Neutrophil (primary cell): ENCODE measurements around the gene DNTT.
"Not testable (repeated sequence)": the region's sequence is repeated elsewhere in the genome, so short reads cannot be mapped to it uniquely, and the experiment has no call there.

Source experiments
- H3K27ac ChIP-seq: fragments of 200-600 bp; sonication (generic); 2 replicates; pipeline ENCODE4 v1.5.1; 2016; ENCODE audit warnings: mild to moderate bottlenecking, moderate library complexity
- H3K27me3 ChIP-seq: fragments of 200-600 bp; sonication (generic); 2 replicates; pipeline ENCODE4 v1.6.0; 2016; ENCODE audit warnings: mild to moderate bottlenecking
- H3K36me3 ChIP-seq: fragments of 200-600 bp; sonication (generic); 2 replicates; pipeline ENCODE4 v1.5.1; 2017
- H3K4me1 ChIP-seq, 2 experiments: fragments of 200-600 bp in 1 of 2; sonication (generic) in 1 of 2; 1 replicate in 1 of 2; 2 replicates in 1 of 2; pipeline versions ENCODE4 v1.5.1 to v1.6.1; 2013 to 2016; ENCODE audit warnings: low read depth in 1 of 2, low read length in 1 of 2, mild to moderate bottlenecking in 1 of 2, moderate library complexity in 1 of 2; ENCODE audit not compliant: control insufficient read depth in 1 of 2, insufficient read depth in 1 of 2
- H3K4me3 ChIP-seq, 2 experiments: fragments of 200-600 bp in 1 of 2; sonication (generic) in 1 of 2; 1 replicate in 1 of 2; 2 replicates in 1 of 2; pipeline ENCODE4 v1.5.1; 2013 to 2016; ENCODE audit warnings: low read depth in 1 of 2, low read length in 1 of 2, mild to moderate bottlenecking in 1 of 2, moderate library complexity in 1 of 2
- H3K9me3 ChIP-seq: fragments of 200-600 bp; sonication (generic); 2 replicates; pipeline ENCODE4 v1.5.1; 2016
- TF ChIP-seq, protein P1 (sequence below): fragments of 200-600 bp; sonication (generic); IDR thresholded peaks from 2 replicates; pipeline ENCODE4 v1.5.1; 2016; ENCODE audit warnings: antibody characterized with exemption

DNTT gene

GRCh38 chr10:96306516-96306915 lies 2.3 kb downstream of the DNTT start:
- H3K9me3 ChIP-seq: no peaks in the 10 kb centered on the region
- H3K4me3 ChIP-seq: no peak overlapping the region
- H3K36me3 ChIP-seq: no peaks in the 10 kb centered on the region
- H3K27ac ChIP-seq: no peak overlapping the region
- TF ChIP-seq, protein P1, sequence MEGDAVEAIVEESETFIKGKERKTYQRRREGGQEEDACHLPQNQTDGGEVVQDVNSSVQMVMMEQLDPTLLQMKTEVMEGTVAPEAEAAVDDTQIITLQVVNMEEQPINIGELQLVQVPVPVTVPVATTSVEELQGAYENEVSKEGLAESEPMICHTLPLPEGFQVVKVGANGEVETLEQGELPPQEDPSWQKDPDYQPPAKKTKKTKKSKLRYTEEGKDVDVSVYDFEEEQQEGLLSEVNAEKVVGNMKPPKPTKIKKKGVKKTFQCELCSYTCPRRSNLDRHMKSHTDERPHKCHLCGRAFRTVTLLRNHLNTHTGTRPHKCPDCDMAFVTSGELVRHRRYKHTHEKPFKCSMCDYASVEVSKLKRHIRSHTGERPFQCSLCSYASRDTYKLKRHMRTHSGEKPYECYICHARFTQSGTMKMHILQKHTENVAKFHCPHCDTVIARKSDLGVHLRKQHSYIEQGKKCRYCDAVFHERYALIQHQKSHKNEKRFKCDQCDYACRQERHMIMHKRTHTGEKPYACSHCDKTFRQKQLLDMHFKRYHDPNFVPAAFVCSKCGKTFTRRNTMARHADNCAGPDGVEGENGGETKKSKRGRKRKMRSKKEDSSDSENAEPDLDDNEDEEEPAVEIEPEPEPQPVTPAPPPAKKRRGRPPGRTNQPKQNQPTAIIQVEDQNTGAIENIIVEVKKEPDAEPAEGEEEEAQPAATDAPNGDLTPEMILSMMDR: no peak
- H3K27me3 ChIP-seq: no peaks in the 10 kb centered on the region
- H3K4me1 ChIP-seq: peaks cover 0 to 12% of the 10 kb centered on the region in 2 experiments

GRCh38 chr10:96308854-96309253 lies 4.6 kb downstream of the DNTT start:
- H3K27me3 ChIP-seq, H3K27ac ChIP-seq, H3K4me3 ChIP-seq, H3K36me3 ChIP-seq, H3K9me3 ChIP-seq: not testable (repeated sequence)
- peaks cover 0 to 12% of the 10 kb centered on the region in 2 experiments for H3K4me1 ChIP-seq

DNA sequence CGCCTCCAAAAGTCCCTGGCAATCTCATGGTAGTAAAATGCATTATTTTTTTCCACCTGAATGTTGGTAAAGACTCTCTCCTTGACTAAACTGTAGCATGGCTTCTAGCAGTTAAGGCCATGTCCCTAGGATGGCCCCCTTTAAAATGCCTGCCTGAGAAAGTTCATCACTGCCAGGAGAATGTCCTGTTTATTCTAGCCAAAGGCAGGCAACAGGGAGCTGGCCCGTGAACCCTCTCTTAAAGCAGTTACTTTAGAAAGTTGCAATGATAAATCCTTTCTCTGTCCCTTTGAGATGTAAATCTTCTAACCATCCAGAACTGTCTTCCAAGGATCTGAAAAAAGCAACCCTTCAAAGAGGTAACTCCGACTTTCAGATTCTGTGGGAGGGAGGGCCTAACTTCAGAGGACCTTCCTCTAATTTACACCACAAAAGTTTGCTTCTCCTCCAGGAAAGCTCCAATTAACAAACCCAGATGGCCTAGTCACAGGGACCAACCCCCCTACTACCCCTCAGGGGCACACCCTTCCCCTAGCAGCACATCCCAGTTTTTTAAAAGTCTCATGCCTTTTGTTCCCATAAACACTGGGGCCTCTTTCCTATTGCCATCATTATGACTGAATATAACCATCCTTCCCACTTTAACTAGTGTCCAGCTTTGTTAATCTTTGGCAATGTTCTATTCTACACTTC lies 5.5 kb downstream of the DNTT start:
- no peaks in the 10 kb centered on the region for H3K27me3 ChIP-seq
- no peak overlapping the region for H3K27ac ChIP-seq
- H3K4me3 ChIP-seq: no peak overlapping the region
- TF ChIP-seq, protein P1: no peak
- no peaks in the 10 kb centered on the region for H3K9me3 ChIP-seq
- peaks cover 0 to 12% of the 10 kb centered on the region in 2 experiments for H3K4me1 ChIP-seq
- no peaks in the 10 kb centered on the region for H3K36me3 ChIP-seq

- TF ChIP-seq, protein P1: no peak
- no peak overlapping the region for H3K27ac ChIP-seq
- H3K9me3 ChIP-seq: no peaks in the 10 kb centered on the region
- no peaks in the 10 kb centered on the region for H3K27me3 ChIP-seq
- peaks cover 0 to 12% of the 10 kb centered on the region in 2 experiments for H3K4me1 ChIP-seq
- H3K4me3 ChIP-seq: no peak overlapping the region
- no peaks in the 10 kb centered on the region for H3K36me3 ChIP-seq
These were observed 6.1 kb downstream of the DNTT start for GRCh38 chr10:96310321-96310669.

GRCh38 chr10:96311180-96311715 lies 7.0 kb downstream of the DNTT start:
- peaks cover 0 to 11% of the 10 kb centered on the region in 2 experiments for H3K4me1 ChIP-seq
- TF ChIP-seq, protein P1: no peak
- H3K9me3 ChIP-seq: no peaks in the 10 kb centered on the region
- H3K27me3 ChIP-seq: no peaks in the 10 kb centered on the region
- H3K4me3 ChIP-seq: no peak overlapping the region
- no peaks in the 10 kb centered on the region for H3K36me3 ChIP-seq
- no peak overlapping the region for H3K27ac ChIP-seq

GRCh38 chr10:96313344-96313743 lies 9.1 kb downstream of the DNTT start:
- Histone ChIP-seq H3K9me3 (no peaks in the 10 kb centered on the region), H3K27ac (no peak overlapping the region), H3K4me3 (no peak overlapping the region), H3K27me3 (no peaks in the 10 kb centered on the region), H3K36me3 (no peaks in the 10 kb centered on the region), H3K4me1 (no peaks in the 10 kb centered on the region)
- TF ChIP-seq, protein P1: no peak
